OCI-LY7 (cell line): ENCODE data around the gene SLC8A1. TPM values are rescaled to one million over a fixed set of nuclear protein-coding genes. Genes with fewer than 3 reads are reported as not detected.

Experiments used
- BruUV-seq: library from RNA; stranded (reverse); fragments of 400-500 nt; replicated peaks from 2 replicates; lab custom pipeline; 2021; lab: Mats Ljungman, UMichigan
- CTCF ChIA-PET: fragments of 300-600 bp; sonication (Branson Sonifier 250); formaldehyde crosslinking; loops from one replicate; lab custom pipeline; 2022; ENCODE audit warnings: antibody characterized with exemption; ENCODE audit not compliant: unreplicated experiment; lab: Charles Lee
- POLR2A ChIA-PET: fragments of 300-600 bp; sonication (Branson Sonifier 250); formaldehyde crosslinking; loops from one replicate; lab custom pipeline; 2022; ENCODE audit warnings: antibody characterized with exemption; lab: Charles Lee
- DNase-seq: peaks from one replicate; pipeline ENCODE4 v3.0.0-alpha.2; 2015; ENCODE audit warnings: low spot score
- H2AFZ ChIP-seq: fragments of 200-600 bp; sonication (generic), shearing (Covaris generic); 2 replicates; pipeline ENCODE4 v1.6.1; 2014; ENCODE audit warnings: mild to moderate bottlenecking, antibody characterized with exemption, low read length, moderate library complexity
- H3K27ac ChIP-seq: fragments of 200-600 bp; sonication (generic); 2 replicates; pipeline ENCODE4 v1.5.1; 2014; ENCODE audit warnings: mixed run types, low read depth, mild to moderate bottlenecking, moderate library complexity, low read length, inconsistent platforms; ENCODE audit not compliant: poor library complexity, severe bottlenecking
- H3K36me3 ChIP-seq: fragments of 200-600 bp; sonication (generic); 2 replicates; pipeline ENCODE4 v1.6.1; 2014; ENCODE audit warnings: mild to moderate bottlenecking, antibody characterized with exemption, low read length, moderate library complexity, mixed read lengths; ENCODE audit not compliant: insufficient read depth
- H3K4me1 ChIP-seq: fragments of 200-600 bp; sonication (generic); 2 replicates; pipeline ENCODE4 v1.5.1; 2014; ENCODE audit warnings: mild to moderate bottlenecking, low read length; ENCODE audit not compliant: insufficient read depth, poor library complexity, severe bottlenecking
- H3K4me2 ChIP-seq: fragments of 200-600 bp; sonication (generic); 2 replicates; pipeline ENCODE4 v1.6.1; 2014; ENCODE audit warnings: mild to moderate bottlenecking, low read length
- H3K4me3 ChIP-seq: fragments of 200-600 bp; sonication (generic); 2 replicates; pipeline ENCODE4 v1.5.1; 2014; ENCODE audit warnings: mild to moderate bottlenecking, low read depth, low read length; ENCODE audit not compliant: poor library complexity, severe bottlenecking
- H3K79me2 ChIP-seq: fragments of 200-600 bp; sonication (generic); 2 replicates; pipeline ENCODE4 v1.6.1; 2016; ENCODE audit warnings: low read depth, mild to moderate bottlenecking, low read length, moderate library complexity, mixed read lengths; ENCODE audit not compliant: insufficient read depth
- H3K9me2 ChIP-seq: fragments of 200-600 bp; sonication (generic); 2 replicates; pipeline ENCODE4 v1.6.1; 2016; ENCODE audit warnings: mild to moderate bottlenecking, low read length, mixed read lengths; ENCODE audit not compliant: insufficient read depth
- H3K9me3 ChIP-seq: fragments of 200-600 bp; sonication (generic); 2 replicates; pipeline ENCODE4 v1.6.1; 2014; ENCODE audit warnings: mild to moderate bottlenecking, mixed run types, low read length, mixed read lengths
- H4K20me1 ChIP-seq: fragments of 200-600 bp; sonication (generic); 2 replicates; pipeline ENCODE4 v1.6.1; 2014; ENCODE audit warnings: mild to moderate bottlenecking, antibody characterized with exemption, low read length, moderate library complexity, mixed read lengths; ENCODE audit not compliant: insufficient read depth
- EZH2phosphoT487 ChIP-seq: fragments of 200-600 bp; sonication (generic); IDR thresholded peaks from 2 replicates; pipeline ENCODE4 v1.6.1; 2018; ENCODE audit warnings: low read depth, borderline replicate concordance, mild to moderate bottlenecking, mixed run types, antibody characterized with exemption, low read length, moderate library complexity, mixed read lengths
- intact Hi-C: fragments of 100-400 bp; cut with micrococcal nuclease; formaldehyde crosslinking; loops from one replicate; pipeline ENCODE4 v1.10.0; 2022; ENCODE audit not compliant: unreplicated experiment
- total RNA-seq, 2 experiments: library from RNA; depleted of rRNA in 1 of 2; stranded (reverse); fragments of >200 nt in 1 of 2; shearing (Covaris generic) in 1 of 2; gene quantifications; 2 replicates each; pipeline ENCODE4 v1.2.3, GENCODE V29; 2014 to 2022
- TF ChIP-seq, protein P1 (sequence below): fragments of 200-600 bp; sonication (generic); conservative IDR thresholded peaks from 2 replicates; pipeline ENCODE4 v1.5.1; 2014; ENCODE audit warnings: mild to moderate bottlenecking, antibody characterized with exemption, low read length, moderate library complexity, mixed read lengths

Gene SLC8A1
- total RNA-seq, 2 experiments from 2014 or later: 3.6 to 7.3 TPM

DNA sequence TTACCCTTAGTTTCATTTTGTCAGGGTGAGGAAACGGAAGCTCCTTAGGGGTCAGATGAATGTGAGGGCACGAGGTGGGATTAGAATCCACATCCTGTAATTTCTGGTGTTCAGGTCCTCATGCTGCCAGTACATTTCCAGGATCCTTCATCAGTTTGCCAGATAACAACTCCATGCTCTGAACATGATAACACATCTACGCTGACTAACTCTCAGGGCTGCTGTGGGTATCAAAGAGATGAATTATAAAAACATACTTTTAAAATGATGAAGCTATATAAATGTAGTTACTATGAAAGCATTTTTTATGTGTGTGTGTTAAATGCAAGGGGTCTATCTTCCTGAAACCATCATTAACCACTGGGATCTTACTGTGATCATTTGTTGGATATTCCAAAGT, 325.9 kb downstream of the SLC8A1 start:
- no peaks in the 10 kb centered on the region for H3K9me2 ChIP-seq
- ChIA-PET POLR2A (interaction anchor here (0.6 to 0.9 kb wide), 3 partner anchors 9 to 214 kb away, joined by 3 to 4 read pairs (median 3); no protein-coding TSS in a partner anchor), CTCF (no interaction called here)
- no peak overlapping the region for H3K27ac ChIP-seq
- intact Hi-C loops: no loop called here
- peak overlapping the region; percentile 55 for H3K4me2 ChIP-seq
- H3K79me2 ChIP-seq: no peaks in the 10 kb centered on the region
- peaks cover 27% of the 10 kb centered on the region for H3K4me1 ChIP-seq
- H3K36me3 ChIP-seq: no peaks in the 10 kb centered on the region
- TF ChIP-seq EZH2phosphoT487: no peak
- TF ChIP-seq, protein P1, sequence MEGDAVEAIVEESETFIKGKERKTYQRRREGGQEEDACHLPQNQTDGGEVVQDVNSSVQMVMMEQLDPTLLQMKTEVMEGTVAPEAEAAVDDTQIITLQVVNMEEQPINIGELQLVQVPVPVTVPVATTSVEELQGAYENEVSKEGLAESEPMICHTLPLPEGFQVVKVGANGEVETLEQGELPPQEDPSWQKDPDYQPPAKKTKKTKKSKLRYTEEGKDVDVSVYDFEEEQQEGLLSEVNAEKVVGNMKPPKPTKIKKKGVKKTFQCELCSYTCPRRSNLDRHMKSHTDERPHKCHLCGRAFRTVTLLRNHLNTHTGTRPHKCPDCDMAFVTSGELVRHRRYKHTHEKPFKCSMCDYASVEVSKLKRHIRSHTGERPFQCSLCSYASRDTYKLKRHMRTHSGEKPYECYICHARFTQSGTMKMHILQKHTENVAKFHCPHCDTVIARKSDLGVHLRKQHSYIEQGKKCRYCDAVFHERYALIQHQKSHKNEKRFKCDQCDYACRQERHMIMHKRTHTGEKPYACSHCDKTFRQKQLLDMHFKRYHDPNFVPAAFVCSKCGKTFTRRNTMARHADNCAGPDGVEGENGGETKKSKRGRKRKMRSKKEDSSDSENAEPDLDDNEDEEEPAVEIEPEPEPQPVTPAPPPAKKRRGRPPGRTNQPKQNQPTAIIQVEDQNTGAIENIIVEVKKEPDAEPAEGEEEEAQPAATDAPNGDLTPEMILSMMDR: no peak
- H3K4me3 ChIP-seq: peak overlapping the region; percentile 18
- H2AFZ ChIP-seq: peak overlapping the region; percentile 80; the same call in 1 of the 2 replicates
- no peaks in the 10 kb centered on the region for H4K20me1 ChIP-seq
- no TSS peak for BruUV-seq
- peak; percentile 16 for DNase-seq
- no peaks in the 10 kb centered on the region for H3K9me3 ChIP-seq

DNA sequence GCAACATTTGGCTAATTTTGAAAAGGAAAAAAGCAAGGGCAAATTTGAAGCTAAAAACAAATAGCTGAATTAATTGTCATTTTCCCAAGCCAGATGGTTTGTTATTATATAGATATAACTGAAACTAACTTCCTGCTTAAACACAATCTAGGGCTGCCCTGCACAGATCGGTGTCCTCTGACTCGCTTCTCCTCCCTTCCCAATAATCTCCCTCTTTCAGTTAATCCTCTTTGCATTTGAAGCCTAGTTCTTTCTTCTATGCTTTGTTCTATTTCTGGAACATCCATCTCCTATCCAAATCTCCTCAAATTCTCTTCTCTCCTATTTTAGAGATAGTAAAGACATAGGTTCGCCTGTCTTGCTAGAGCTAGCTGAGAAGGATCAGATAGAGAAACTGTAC, 328.1 kb downstream of the SLC8A1 start:
- H4K20me1 ChIP-seq: no peaks in the 10 kb centered on the region
- H2AFZ ChIP-seq: peak overlapping the region; percentile 21; the same call in 1 of the 2 replicates
- BruUV-seq: no TSS peak
- no peak for DNase-seq
- H3K4me1 ChIP-seq: peaks cover 27% of the 10 kb centered on the region
- no peak overlapping the region for H3K4me3 ChIP-seq
- ChIA-PET POLR2A (interaction anchor here (0.6 to 1.0 kb wide), 3 partner anchors 8 to 92 kb away, joined by 3 to 4 read pairs (median 3); no protein-coding TSS in a partner anchor), CTCF (no interaction called here)
- intact Hi-C loops: no loop called here
- H3K4me2 ChIP-seq: no peak overlapping the region
- no peaks in the 10 kb centered on the region for H3K79me2 ChIP-seq
- no peaks in the 10 kb centered on the region for H3K9me2 ChIP-seq
- H3K36me3 ChIP-seq: no peaks in the 10 kb centered on the region
- no peaks in the 10 kb centered on the region for H3K9me3 ChIP-seq
- H3K27ac ChIP-seq: no peak overlapping the region
- no peak for TF ChIP-seq EZH2phosphoT487
- TF ChIP-seq, protein P1: no peak

DNA sequence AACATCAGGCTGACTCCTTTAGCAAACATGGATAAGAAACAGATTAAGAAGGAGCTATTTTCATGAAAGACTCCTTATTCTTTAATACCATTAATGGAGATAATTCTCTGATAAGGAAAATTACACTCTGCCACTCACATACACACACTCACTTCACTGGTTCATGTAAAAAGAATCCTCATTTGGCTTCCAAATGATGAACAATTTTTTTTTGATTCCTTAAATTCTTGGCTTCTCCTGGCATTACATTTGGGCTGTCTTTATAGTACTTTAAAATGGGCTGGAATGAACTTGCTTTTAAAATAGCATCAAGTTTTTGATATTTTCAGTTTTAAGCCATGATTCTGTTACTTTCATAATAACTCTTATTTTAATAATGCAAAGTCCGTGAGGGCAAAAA, 328.6 kb downstream of the SLC8A1 start:
- Histone ChIP-seq H2AFZ (no peak overlapping the region), H3K36me3 (no peaks in the 10 kb centered on the region), H3K4me3 (no peak overlapping the region), H3K4me1 (peaks cover 27% of the 10 kb centered on the region), H4K20me1 (no peaks in the 10 kb centered on the region), H3K4me2 (no peak overlapping the region), H3K9me3 (no peaks in the 10 kb centered on the region), H3K9me2 (no peaks in the 10 kb centered on the region), H3K79me2 (no peaks in the 10 kb centered on the region), H3K27ac (no peak overlapping the region)
- intact Hi-C loops: no loop called here
- no peak for TF ChIP-seq EZH2phosphoT487
- TF ChIP-seq, protein P1: no peak
- DNase-seq: no peak
- ChIA-PET POLR2A (interaction anchor here (0.6 to 1.0 kb wide), 3 partner anchors 9 to 92 kb away, joined by 3 to 4 read pairs (median 3); no protein-coding TSS in a partner anchor), CTCF (no interaction called here)
- BruUV-seq: no TSS peak
